Caco-2 (cell line): ENCODE measurements around the gene IFITM10. TPM values are rescaled to one million over a fixed set of nuclear protein-coding genes. Genes with fewer than 3 reads are reported as not detected.

Source experiments
- BruUV-seq: library from RNA; stranded (reverse); fragments of 400-500 nt; replicated peaks from 2 replicates; lab custom pipeline; 2021; lab: Mats Ljungman, UMichigan
- CTCF ChIA-PET: fragments of 300-600 bp; sonication (Branson Sonifier 250); formaldehyde crosslinking; loops from one replicate; lab custom pipeline; 2022; ENCODE audit warnings: antibody characterized with exemption; lab: Charles Lee
- POLR2A ChIA-PET: fragments of 300-600 bp; sonication (Branson Sonifier 250); formaldehyde crosslinking; loops from one replicate; lab custom pipeline; 2022; ENCODE audit warnings: antibody characterized with exemption; lab: Charles Lee
- DNase-seq, 2 experiments: peaks; one replicate each; pipeline versions ENCODE4 v3.0.0 to v3.0.0-alpha.2; 2020 to 2022
- H3K27me3 ChIP-seq: replicated peaks from 2 replicates; pipeline ENCODE4 v1.6.0; 2011; ENCODE audit warnings: low read length; ENCODE audit not compliant: control insufficient read depth, insufficient read depth
- H3K36me3 ChIP-seq: 2 replicates; pipeline ENCODE4 v1.5.1; 2011; ENCODE audit warnings: low read length; ENCODE audit not compliant: control insufficient read depth, insufficient read depth
- H3K4me1 ChIP-seq: fragments of 250-450 bp; sonication (Bioruptor Pico); 2 replicates; pipeline ENCODE4 v1.5.1; 2020; ENCODE audit warnings: mild to moderate bottlenecking
- H3K4me3 ChIP-seq: 2 replicates; pipeline ENCODE4 v1.5.1; 2011; ENCODE audit warnings: low read depth, mild to moderate bottlenecking, control low read depth, low read length
- H3K9me3 ChIP-seq: fragments of 250-450 bp; sonication (Bioruptor Pico); 2 replicates; pipeline ENCODE4 v1.5.1; 2020; ENCODE audit warnings: mild to moderate bottlenecking, moderate library complexity
- H3K27ac Mint-ChIP-seq: one replicate; pipeline ENCODE4 v1.8.0; 2022; ENCODE audit warnings: mixed read lengths; ENCODE audit not compliant: unreplicated experiment
- H3K27me3 Mint-ChIP-seq: one replicate; pipeline ENCODE4 v1.8.0; 2022; ENCODE audit warnings: mixed read lengths; ENCODE audit not compliant: insufficient read depth, unreplicated experiment
- H3K36me3 Mint-ChIP-seq: one replicate; pipeline ENCODE4 v1.8.0; 2022; ENCODE audit warnings: mild to moderate bottlenecking, mixed read lengths; ENCODE audit not compliant: insufficient read depth, unreplicated experiment
- H3K4me1 Mint-ChIP-seq: one replicate; pipeline ENCODE4 v1.8.0; 2022; ENCODE audit warnings: low read depth, mixed read lengths; ENCODE audit not compliant: unreplicated experiment
- H3K4me3 Mint-ChIP-seq: one replicate; pipeline ENCODE4 v1.8.0; 2022; ENCODE audit warnings: mild to moderate bottlenecking, moderate library complexity, mixed read lengths; ENCODE audit not compliant: unreplicated experiment
- H3K9me3 Mint-ChIP-seq: one replicate; pipeline ENCODE4 v1.8.0; 2022; ENCODE audit warnings: mixed read lengths; ENCODE audit not compliant: unreplicated experiment
- CTCF ChIP-seq, 2 experiments: fragments of 200-600 bp in 1 of 2; IDR thresholded peaks; 1 replicate in 1 of 2; 2 replicates in 1 of 2; pipeline versions ENCODE4 v1.5.1 to v1.8.0; 2011 to 2022; ENCODE audit warnings: antibody characterized with exemption in 1 of 2, control low read depth in 1 of 2, inconsistent platforms in 1 of 2, low read depth in 1 of 2, low read length in 1 of 2, mild to moderate bottlenecking in 1 of 2, moderate library complexity in 1 of 2; ENCODE audit not compliant: insufficient read depth in 1 of 2, severe bottlenecking in 1 of 2, unreplicated experiment in 1 of 2
- intact Hi-C: fragments of 100-400 bp; cut with micrococcal nuclease; formaldehyde crosslinking; loops from one replicate; pipeline ENCODE4 v1.10.0; 2022; ENCODE audit not compliant: unreplicated experiment
- total RNA-seq: library from RNA; stranded (reverse); gene quantifications from 2 replicates; pipeline ENCODE4 v1.2.3, GENCODE V29; 2022

The IFITM10 gene
- total RNA-seq, 1 experiment from 2014 or later, result 2.7 TPM

DNA sequence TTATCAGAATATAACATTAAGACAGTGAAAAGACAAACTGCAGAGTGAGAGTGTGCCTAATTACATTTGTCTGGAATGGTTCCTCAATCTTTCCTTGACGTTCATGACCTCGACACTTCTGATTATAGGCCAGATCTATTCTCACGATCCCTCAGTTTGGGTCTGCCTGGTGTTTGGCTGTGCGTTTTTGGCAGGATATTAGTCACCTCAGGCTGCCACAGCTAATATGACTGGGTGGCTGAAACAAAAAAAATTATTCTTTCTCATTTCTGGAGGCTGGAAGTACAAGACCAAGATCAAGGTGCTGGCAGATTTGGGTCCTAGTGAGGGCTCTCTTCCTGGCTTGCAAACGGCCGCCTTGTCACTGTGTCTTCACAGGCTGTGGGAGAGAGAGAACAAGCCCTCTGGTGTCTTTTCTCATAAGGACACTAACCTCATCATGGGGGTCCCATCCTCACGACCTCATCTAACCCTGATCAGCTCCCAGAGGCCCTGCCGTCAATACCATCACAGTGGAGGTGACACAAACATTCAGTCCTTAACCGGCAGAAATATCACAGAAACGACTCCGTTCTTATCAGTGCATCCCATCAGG lies 23.2 kb downstream of the IFITM10 start:
- no peaks in the 10 kb centered on the region for H3K36me3 Mint-ChIP-seq
- no peaks in the 10 kb centered on the region for H3K4me1 Mint-ChIP-seq
- H3K27me3 Mint-ChIP-seq, result peaks cover 12% of the 10 kb centered on the region
- H3K9me3 Mint-ChIP-seq, result peaks cover 21% of the 10 kb centered on the region
- TF ChIP-seq CTCF (IDR thresholded peaks at IDR 0.05; ENCODE audit: insufficient read depth in 1 of 2, low read depth in 1 of 2, low read length in 1 of 2, severe bottlenecking in 1 of 2, unreplicated experiment in 1 of 2), result no peak
- intact Hi-C loops, result no loop called here
- ChIA-PET POLR2A (no interaction called here), CTCF (interaction anchor here (0.7 kb wide), 1 partner anchor 10 kb away, joined by 3 read pairs; no protein-coding TSS in a partner anchor)
- H3K4me3 ChIP-seq, result no peak overlapping the region
- H3K36me3 ChIP-seq, result no peaks in the 10 kb centered on the region
- no peak overlapping the region for H3K27ac Mint-ChIP-seq
- H3K4me1 ChIP-seq, result no peaks in the 10 kb centered on the region
- H3K4me3 Mint-ChIP-seq, result no peak overlapping the region
- BruUV-seq, result no TSS peak
- H3K9me3 ChIP-seq, result no peaks in the 10 kb centered on the region
- H3K27me3 ChIP-seq, result no peaks in the 10 kb centered on the region
- DNase-seq, result peak in 1 of 2 experiments; percentile 23

DNA sequence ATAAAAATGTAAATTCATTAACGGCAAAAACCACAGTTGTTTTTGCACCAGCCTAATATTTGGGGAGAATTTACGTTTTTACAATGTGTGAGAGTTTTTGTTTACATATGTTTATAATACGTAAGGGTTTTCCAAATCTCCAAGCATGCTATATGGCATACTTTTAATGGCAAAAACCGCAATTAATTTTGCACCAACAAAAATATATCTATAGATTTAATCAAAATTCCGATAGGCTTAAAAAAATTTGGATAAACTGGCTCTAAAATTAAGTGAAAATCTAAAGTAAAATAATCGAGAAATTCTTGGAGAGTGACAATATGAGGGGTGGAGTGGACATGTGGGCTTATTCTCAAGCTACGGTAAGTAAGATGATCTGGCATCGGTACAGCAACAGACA lies 30.6 kb downstream of the IFITM10 start:
- no peak for DNase-seq
- H3K4me1 Mint-ChIP-seq, result no peaks in the 10 kb centered on the region
- H3K4me1 ChIP-seq, result no peaks in the 10 kb centered on the region
- no peaks in the 10 kb centered on the region for H3K9me3 ChIP-seq
- no peaks in the 10 kb centered on the region for H3K36me3 ChIP-seq
- TF ChIP-seq CTCF (IDR thresholded peaks at IDR 0.05; ENCODE audit: insufficient read depth in 1 of 2, low read depth in 1 of 2, low read length in 1 of 2, severe bottlenecking in 1 of 2, unreplicated experiment in 1 of 2), result no peak
- H3K36me3 Mint-ChIP-seq, result peaks cover 6% of the 10 kb centered on the region
- intact Hi-C loops, result no loop called here
- H3K4me3 ChIP-seq, result no peak overlapping the region
- H3K27me3 ChIP-seq, result no peaks in the 10 kb centered on the region
- H3K27ac Mint-ChIP-seq, result no peak overlapping the region
- H3K9me3 Mint-ChIP-seq, result peaks cover 12% of the 10 kb centered on the region
- ChIA-PET POLR2A (no interaction called here), CTCF (interaction anchor here (1.0 kb wide), 1 partner anchor 25 kb away, joined by 4 read pairs; no protein-coding TSS in a partner anchor)
- H3K4me3 Mint-ChIP-seq, result no peak overlapping the region
- no TSS peak for BruUV-seq
- peaks cover 3% of the 10 kb centered on the region for H3K27me3 Mint-ChIP-seq

DNA sequence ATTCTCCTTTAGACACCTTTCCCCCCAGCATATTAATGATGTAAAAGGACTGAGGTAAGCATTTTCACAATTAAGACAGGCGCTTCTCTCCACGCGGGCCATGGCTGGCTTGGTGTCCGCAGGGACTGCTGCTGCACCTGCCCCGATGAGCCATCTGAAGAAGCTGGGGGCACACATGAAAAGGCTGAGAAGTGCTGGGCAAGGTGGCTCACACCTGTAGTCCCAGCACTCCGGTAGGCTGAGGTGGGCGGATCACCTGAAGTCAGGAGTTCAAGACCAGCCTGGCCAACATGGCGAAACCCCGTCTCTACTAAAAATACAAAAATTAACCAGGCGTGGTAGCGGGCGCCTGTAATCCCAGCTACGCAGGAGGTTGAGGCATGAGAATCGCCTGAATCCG lies 32.1 kb downstream of the IFITM10 start:
- Histone ChIP-seq H3K36me3 (no peaks in the 10 kb centered on the region), H3K4me1 (no peaks in the 10 kb centered on the region), H3K4me3 (no peak overlapping the region), H3K27me3 (no peaks in the 10 kb centered on the region), H3K9me3 (no peaks in the 10 kb centered on the region)
- POLR2A ChIA-PET, result no interaction called here
- H3K27ac Mint-ChIP-seq, result no peak overlapping the region
- H3K9me3 Mint-ChIP-seq, result peaks cover 11% of the 10 kb centered on the region
- DNase-seq, result peak in 1 of 2 experiments; percentile 9
- CTCF ChIA-PET, result interaction anchor here (0.7 kb wide), 1 partner anchor 63 kb away, joined by 4 read pairs; no protein-coding TSS in a partner anchor
- H3K4me3 Mint-ChIP-seq, result no peak overlapping the region
- peaks cover 6% of the 10 kb centered on the region for H3K36me3 Mint-ChIP-seq
- intact Hi-C loops, result no loop called here
- no peak for TF ChIP-seq CTCF (IDR thresholded peaks at IDR 0.05; ENCODE audit: insufficient read depth in 1 of 2, low read depth in 1 of 2, low read length in 1 of 2, severe bottlenecking in 1 of 2, unreplicated experiment in 1 of 2)
- peaks cover 3% of the 10 kb centered on the region for H3K27me3 Mint-ChIP-seq
- H3K4me1 Mint-ChIP-seq, result no peaks in the 10 kb centered on the region
- no TSS peak for BruUV-seq
